Upper lobe of left lung (tissue), 4 donors: ENCODE data around the gene ACAD9.

Experiments
- CTCF ChIP-seq, 6 experiments: fragments of 450-650 bp in 4 of 6; fragments of 200-600 bp in 2 of 6; sonication (generic) in 2 of 6; IDR thresholded peaks; one replicate each; pipeline ENCODE4 v1.5.1; 2016 to 2019; ENCODE audit warnings: antibody characterized with exemption in 6 of 6
- EP300 ChIP-seq, 4 donors: sonication (generic); formaldehyde crosslinking; IDR thresholded peaks; one replicate each; pipeline ENCODE4 v1.5.1; 2017; ENCODE audit warnings: antibody characterized with exemption in 4 of 4, control low read depth in 2 of 4
- POLR2A ChIP-seq, 4 donors: fragments of 450-650 bp; IDR thresholded peaks; one replicate each; pipeline ENCODE4 v1.5.1; 2016 to 2017; ENCODE audit warnings: antibody characterized with exemption in 4 of 4, mild to moderate bottlenecking in 2 of 4

DNA sequence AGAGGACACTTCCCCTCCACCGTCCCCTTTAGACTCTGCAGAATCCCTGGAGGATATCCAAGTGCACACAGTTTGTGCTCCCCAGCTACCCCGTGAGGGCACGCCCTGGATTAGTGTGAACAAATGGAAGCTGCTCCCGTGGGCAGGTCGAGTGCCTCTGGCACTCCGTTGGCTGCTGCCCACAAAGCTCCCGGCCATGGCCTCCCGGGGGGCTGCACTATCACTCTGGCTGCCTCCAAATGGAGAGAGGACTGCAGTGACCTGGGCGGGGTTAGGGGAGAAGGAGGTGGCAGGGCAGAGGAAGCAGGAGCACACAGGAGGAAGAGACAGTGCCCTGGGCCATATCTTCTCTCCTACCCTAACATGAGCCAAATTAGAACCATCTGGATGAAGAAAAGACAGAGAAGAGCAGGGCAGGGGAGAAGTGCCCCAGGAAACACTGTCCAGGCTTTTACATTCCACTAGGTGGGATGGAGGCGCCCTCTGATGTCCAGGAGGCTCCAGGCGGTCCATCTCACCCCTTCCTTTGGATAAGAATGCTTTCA is 29.4 kb upstream of the ACAD9 start:
- no peak for TF ChIP-seq POLR2A (IDR thresholded peaks at IDR 0.05)
- TF ChIP-seq CTCF (IDR thresholded peaks at IDR 0.05) = no peak
- TF ChIP-seq EP300 (IDR thresholded peaks at IDR 0.05) = no peak
